Activated B cell treated with CpG ODN at 0.5 μM for 24 hours (primary cell): ENCODE results near the gene PRKAG2. TPM values are rescaled to one million over a fixed set of nuclear protein-coding genes. Genes with fewer than 3 reads are reported as not detected.

Experiments used
- ATAC-seq: fragments of 200-7000 bp; cut with Tn5 transposase; one replicate; pipeline ENCODE4 v1.10.0; 2021; ENCODE audit warnings: low read depth, mild to moderate bottlenecking, moderate library complexity
- CTCF ChIA-PET: fragments of 350-600 bp; sonication (Branson Sonifier 250); formaldehyde crosslinking; loops from one replicate; lab custom pipeline; 2021; ENCODE audit warnings: antibody characterized with exemption; lab: Charles Lee
- POLR2A ChIA-PET: fragments of 350-600 bp; sonication (Branson Sonifier 250); formaldehyde crosslinking; loops from one replicate; lab custom pipeline; 2021; ENCODE audit warnings: antibody characterized with exemption; lab: Charles Lee
- DNase-seq: peaks from one replicate; pipeline ENCODE4 v3.0.0; 2022
- H3K27ac Mint-ChIP-seq: one replicate; pipeline ENCODE4 v1.8.0; 2020; ENCODE audit warnings: mixed read lengths
- H3K27me3 Mint-ChIP-seq: one replicate; pipeline ENCODE4 v1.8.0; 2021; ENCODE audit warnings: mixed read lengths
- H3K36me3 Mint-ChIP-seq: one replicate; pipeline ENCODE4 v1.8.0; 2021; ENCODE audit warnings: low read depth, mixed read lengths
- H3K4me1 Mint-ChIP-seq: one replicate; pipeline ENCODE4 v1.8.0; 2021; ENCODE audit warnings: mixed read lengths
- H3K4me3 Mint-ChIP-seq: one replicate; pipeline ENCODE4 v1.8.0; 2020; ENCODE audit warnings: mild to moderate bottlenecking, mixed read lengths
- H3K9me3 Mint-ChIP-seq: one replicate; pipeline ENCODE4 v1.8.0; 2020; ENCODE audit warnings: mixed read lengths
- intact Hi-C: fragments of 100-400 bp; cut with micrococcal nuclease; formaldehyde crosslinking; loops from one replicate; pipeline ENCODE4 v1.15.1; 2024
- total RNA-seq: library from RNA; stranded (reverse); gene quantifications from 2 replicates; pipeline ENCODE4 v1.2.3, GENCODE V29; 2022
- TF ChIP-seq, protein P1 (sequence below): fragments of 200-600 bp; IDR thresholded peaks from one replicate; pipeline ENCODE4 v1.8.0; 2022; ENCODE audit warnings: antibody characterized with exemption, mild to moderate bottlenecking

Gene PRKAG2
- total RNA-seq, 1 donor from 2014 or later, result 19.7 TPM

DNA sequence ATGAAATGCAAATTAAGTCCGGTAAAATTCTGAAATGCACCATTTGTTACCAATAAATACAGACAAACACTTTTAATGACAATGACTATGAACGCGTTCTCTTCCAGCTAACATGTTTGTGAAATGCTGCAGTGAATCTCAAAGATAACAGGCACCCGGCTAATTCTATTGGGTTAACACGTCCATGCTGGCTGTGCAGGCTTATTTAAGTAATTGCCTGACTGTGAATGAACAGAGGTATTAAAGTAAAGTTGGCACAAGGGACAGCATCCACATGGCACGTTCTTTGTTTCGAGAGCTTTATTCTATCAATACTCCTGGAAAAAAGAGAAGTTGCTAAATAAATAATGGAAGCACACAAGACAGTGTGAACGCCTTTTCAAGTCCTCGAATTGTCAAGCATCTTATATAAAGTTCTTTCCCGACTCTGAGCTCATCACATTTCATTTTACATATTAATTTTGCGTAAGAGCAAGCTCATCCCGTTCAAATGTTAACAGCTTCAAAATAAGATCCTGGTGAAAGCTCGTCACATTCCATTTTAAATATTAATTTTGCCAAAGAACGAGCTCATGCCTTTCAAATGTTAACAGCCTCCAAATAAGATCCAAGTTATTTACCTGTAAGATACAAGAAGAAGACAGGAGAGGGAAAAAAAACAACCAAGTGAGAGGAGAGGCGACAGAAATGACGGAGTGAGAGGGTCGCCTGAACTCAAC is 245.9 kb downstream of the PRKAG2 start:
- peak overlapping the region; percentile 83 for H3K27ac Mint-ChIP-seq
- H3K4me1 Mint-ChIP-seq, result peaks cover 15% of the 10 kb centered on the region
- intact Hi-C loops, result loop anchor here (5.0 to 10.0 kb wide), 5 partner anchors 64 to 1126 kb away; partner anchors contain the start of genes ACTR3B and XRCC2
- DNase-seq (no peak), ATAC-seq (no peak)
- H3K27me3 Mint-ChIP-seq, result no peaks in the 10 kb centered on the region
- CTCF ChIA-PET, result interaction anchor here (1.2 to 3.1 kb wide), 4 partner anchors 12 to 183 kb away, joined by 3 to 21 read pairs (median 6); no protein-coding TSS in a partner anchor
- TF ChIP-seq, protein P1, sequence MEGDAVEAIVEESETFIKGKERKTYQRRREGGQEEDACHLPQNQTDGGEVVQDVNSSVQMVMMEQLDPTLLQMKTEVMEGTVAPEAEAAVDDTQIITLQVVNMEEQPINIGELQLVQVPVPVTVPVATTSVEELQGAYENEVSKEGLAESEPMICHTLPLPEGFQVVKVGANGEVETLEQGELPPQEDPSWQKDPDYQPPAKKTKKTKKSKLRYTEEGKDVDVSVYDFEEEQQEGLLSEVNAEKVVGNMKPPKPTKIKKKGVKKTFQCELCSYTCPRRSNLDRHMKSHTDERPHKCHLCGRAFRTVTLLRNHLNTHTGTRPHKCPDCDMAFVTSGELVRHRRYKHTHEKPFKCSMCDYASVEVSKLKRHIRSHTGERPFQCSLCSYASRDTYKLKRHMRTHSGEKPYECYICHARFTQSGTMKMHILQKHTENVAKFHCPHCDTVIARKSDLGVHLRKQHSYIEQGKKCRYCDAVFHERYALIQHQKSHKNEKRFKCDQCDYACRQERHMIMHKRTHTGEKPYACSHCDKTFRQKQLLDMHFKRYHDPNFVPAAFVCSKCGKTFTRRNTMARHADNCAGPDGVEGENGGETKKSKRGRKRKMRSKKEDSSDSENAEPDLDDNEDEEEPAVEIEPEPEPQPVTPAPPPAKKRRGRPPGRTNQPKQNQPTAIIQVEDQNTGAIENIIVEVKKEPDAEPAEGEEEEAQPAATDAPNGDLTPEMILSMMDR, result no peak
- POLR2A ChIA-PET, result interaction anchor here (1.0 to 3.0 kb wide), 3 partner anchors 40 to 111 kb away, joined by 3 to 34 read pairs (median 4); partner anchors contain the start of gene RHEB
- peak overlapping the region; percentile 88 for H3K4me3 Mint-ChIP-seq
- H3K36me3 Mint-ChIP-seq, result peaks cover 15% of the 10 kb centered on the region
- peaks cover 2% of the 10 kb centered on the region for H3K9me3 Mint-ChIP-seq

DNA sequence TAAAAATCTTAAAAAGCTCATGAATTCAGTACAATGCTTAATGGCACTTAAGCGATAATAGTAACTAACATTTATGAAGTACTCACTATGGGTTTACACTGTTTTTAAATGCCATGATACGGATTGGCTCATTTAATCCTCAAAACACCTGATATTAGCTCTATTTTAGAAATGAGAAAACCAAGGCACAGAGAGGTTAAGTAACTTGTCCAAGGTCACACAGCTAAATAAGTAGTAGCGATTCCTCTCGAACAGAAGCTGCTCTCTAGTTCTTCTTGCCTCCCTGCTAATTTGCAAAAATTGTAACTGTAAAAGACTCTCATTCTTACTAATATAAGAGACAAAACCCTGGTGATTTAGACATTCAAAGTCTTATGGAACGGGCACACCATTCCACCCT is 246.6 kb downstream of the PRKAG2 start:
- ATAC-seq, result no peak
- intact Hi-C loops, result loop anchor here (5.0 to 10.0 kb wide), 5 partner anchors 63 to 1127 kb away; partner anchors contain the start of genes ACTR3B and XRCC2
- ChIA-PET CTCF (interaction anchor here (1.6 kb wide), 1 partner anchor 124 kb away, joined by 4 read pairs; no protein-coding TSS in a partner anchor), POLR2A (no interaction called here)
- Mint-ChIP-seq H3K27me3 (no peaks in the 10 kb centered on the region), H3K4me1 (peaks cover 15% of the 10 kb centered on the region), H3K27ac (no peak overlapping the region), H3K36me3 (peaks cover 20% of the 10 kb centered on the region), H3K4me3 (no peak overlapping the region), H3K9me3 (peaks cover 2% of the 10 kb centered on the region)
- TF ChIP-seq, protein P1, result no peak
- DNase-seq, result no peak

DNA sequence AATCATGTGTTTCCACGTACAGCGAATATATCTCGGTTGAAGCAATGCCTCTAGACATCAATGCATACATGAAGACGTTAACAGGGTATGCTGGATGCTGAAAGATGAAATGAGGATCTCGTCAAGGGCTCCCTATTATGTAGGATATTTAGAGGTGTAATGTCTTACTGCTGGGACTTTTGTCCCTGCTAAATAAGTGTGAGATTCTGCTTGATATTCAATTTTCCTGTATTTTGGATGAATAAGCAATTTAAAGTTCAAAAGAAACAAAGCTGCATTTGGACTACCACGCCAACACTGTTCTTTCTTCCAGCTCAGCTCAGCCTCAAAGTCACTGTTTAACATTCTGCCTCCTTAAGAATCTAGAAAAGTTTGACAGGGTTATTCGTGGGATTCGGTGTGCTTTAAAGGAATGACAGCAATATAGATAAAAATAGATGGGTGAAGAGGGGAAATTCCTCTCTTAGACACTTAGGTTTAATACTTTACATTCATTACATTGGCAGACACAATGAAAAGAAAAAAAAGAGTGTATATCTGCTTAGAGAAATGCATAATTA is 247.1 kb downstream of the PRKAG2 start:
- intact Hi-C loops, result loop anchor here (5.0 to 10.0 kb wide), 5 partner anchors 62 to 1128 kb away; partner anchors contain the start of genes ACTR3B and XRCC2
- peaks cover 2% of the 10 kb centered on the region for H3K9me3 Mint-ChIP-seq
- no peak overlapping the region for H3K27ac Mint-ChIP-seq
- no peak for DNase-seq
- H3K27me3 Mint-ChIP-seq, result no peaks in the 10 kb centered on the region
- H3K36me3 Mint-ChIP-seq, result peaks cover 25% of the 10 kb centered on the region
- POLR2A ChIA-PET, result no interaction called here
- TF ChIP-seq, protein P1, result no peak
- CTCF ChIA-PET, result interaction anchor here (1.6 kb wide), 1 partner anchor 124 kb away, joined by 4 read pairs; no protein-coding TSS in a partner anchor
- H3K4me3 Mint-ChIP-seq, result no peak overlapping the region
- peaks cover 15% of the 10 kb centered on the region for H3K4me1 Mint-ChIP-seq
- no peak for ATAC-seq

DNA sequence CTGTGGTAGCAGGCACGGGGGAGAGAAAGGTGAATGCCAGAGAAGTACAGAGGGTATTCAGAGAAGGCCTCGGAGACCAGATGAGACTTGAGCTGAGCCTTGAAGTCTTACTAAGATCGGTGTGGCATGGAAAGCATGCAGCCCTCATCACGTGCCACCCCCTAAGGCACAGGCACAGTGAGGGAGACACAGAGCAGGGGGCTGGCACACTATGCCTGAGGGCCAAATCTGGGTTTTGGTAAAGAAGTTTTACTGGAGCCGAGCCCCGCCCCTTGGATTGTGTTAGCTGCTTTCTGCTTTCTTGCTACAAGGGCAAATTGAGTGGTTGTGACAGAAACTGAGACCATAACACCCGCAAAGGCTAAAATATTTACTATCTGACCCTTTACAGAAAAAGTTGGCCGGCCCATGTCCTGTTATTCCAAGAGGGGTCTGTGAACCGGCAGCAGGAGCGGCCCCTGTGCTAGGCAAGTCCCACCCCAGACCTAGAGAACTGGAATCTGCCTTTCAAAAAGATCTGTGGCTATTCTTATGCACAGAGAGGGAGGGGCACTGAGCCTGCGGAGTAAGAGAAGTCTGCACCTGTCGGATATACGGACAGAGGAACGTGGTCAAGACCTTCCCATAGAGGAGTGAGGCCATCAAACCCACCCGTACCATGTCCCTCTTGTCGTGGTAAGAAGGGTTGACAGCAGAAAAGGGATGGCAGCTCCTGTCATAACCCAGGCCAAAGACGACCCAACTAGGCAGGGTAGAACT is 247.9 kb downstream of the PRKAG2 start:
- Mint-ChIP-seq H3K9me3 (peaks cover 2% of the 10 kb centered on the region), H3K36me3 (peaks cover 25% of the 10 kb centered on the region), H3K27ac (no peak overlapping the region), H3K4me3 (no peak overlapping the region), H3K27me3 (no peaks in the 10 kb centered on the region), H3K4me1 (peaks cover 20% of the 10 kb centered on the region)
- no peak for DNase-seq
- POLR2A ChIA-PET, result no interaction called here
- intact Hi-C loops, result no loop called here
- CTCF ChIA-PET, result no interaction called here
- TF ChIP-seq, protein P1, result no peak
- ATAC-seq, result no peak
